HG02759 (cell line): ENCODE measurements around the gene TMEM250.

Experiments
- ATAC-seq: cut with Tn5 transposase; IDR thresholded peaks from one replicate; pipeline ENCODE4 v1.9.1; 2021; ENCODE audit warnings: mild to moderate bottlenecking, moderate library complexity; ENCODE audit not compliant: unreplicated experiment

The TMEM250 gene

DNA sequence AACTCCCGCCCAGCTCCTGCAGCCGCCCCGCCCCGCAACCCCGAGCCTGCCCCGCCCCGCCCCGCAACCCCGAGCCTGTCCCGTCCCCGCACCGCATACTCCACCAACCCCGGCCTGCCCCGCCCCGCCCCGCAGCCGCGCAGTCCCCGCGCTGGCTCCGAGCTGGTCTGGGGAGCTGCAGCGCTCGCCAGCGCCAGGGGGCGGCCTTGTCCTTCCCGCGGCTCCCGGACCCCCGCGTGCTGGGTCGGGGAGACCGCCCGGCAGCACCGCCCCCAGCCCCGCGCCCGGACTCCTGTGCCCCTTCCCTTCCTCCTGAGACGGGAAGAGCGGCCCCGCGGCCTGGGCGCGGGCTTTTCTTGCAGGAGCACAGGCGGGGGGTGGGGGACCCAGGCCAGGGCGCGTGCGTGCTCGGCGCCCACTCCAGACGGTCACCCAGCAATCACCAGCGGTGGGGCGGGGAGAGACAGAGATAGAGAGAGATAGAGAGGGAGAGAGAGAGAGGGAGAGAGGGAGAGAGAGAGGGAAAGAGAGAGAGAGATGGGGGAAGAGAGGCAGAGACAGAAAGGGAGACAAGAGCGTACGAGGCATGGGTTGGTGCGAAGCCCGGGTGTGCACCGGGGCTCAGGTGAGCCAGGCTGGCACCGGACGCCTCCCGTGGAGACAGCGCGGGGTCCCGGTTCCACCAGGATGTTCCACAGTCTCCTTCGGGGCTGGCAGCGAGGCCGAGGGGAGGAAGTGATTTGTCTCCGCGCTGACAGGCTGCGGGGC is 14.7 kb upstream of the TMEM250 start:
- no peak for ATAC-seq

GRCh38 chr9:136132512-136133050 is 13.9 kb upstream of the TMEM250 start:
- no peak for ATAC-seq

- no peak for ATAC-seq
Measured at GRCh38 chr9:136131629-136132511, 13.2 kb upstream of the TMEM250 start.

GRCh38 chr9:136129176-136129575 is 10.5 kb upstream of the TMEM250 start:
- ATAC-seq, result no peak

DNA sequence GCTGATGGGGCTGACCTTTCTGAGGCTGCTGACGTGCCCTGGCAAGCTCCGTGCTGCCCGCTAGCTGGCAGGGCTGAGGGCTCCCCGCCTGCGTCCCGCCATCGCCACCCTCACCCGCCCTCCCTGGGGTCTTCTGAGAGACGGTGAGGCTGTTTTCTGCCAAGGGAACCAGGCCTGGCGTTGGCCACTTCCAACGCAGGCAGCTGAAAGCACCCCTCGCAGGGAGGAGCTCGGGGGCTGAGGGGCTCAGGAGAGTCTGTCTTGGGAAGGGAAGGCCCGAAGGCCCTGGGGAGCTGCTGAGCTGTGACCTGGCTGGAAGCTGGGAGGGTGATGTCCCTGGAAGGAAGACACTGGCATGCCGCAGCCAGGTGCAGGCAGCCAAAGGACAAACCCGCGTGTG is 9.8 kb upstream of the TMEM250 start:
- ATAC-seq, result no peak

- no peak for ATAC-seq
Measured at GRCh38 chr9:136127313-136127712, 8.6 kb upstream of the TMEM250 start.

DNA sequence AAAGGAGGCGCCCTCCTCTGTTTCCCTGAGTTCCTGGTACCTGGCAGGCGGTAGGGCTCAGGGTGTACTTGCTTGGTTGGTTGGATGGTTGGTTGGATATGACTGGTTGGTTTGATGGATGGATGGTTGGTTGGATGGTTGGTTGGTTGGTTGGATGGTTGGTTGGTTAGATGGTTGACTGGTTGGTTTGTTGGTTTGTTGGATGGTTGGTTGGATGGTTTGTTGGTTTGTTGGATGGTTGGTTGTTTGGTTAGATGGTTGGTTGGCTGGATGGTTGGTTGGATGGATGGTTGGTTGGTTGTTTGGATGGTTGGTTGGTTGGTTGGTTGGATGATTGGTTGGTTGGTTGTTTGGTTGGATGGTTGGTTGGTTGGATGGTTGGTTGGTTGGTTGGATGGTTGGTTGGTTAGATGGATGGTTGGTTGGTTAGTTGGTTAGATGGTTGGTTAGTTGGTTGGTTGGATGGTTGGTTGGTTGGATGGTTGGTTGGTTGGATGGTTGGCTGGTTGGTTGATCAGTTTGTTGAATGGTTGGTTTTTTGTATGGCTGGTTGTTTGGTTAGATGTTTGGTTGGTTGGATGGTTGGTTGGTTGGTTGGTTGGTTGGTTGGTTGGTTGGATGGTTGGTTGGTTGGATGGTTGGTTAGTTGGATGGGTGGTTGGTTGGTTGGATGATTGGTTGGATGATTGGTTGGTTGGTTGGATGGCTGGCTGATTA is 6.5 kb upstream of the TMEM250 start:
- ATAC-seq, result no peak

DNA sequence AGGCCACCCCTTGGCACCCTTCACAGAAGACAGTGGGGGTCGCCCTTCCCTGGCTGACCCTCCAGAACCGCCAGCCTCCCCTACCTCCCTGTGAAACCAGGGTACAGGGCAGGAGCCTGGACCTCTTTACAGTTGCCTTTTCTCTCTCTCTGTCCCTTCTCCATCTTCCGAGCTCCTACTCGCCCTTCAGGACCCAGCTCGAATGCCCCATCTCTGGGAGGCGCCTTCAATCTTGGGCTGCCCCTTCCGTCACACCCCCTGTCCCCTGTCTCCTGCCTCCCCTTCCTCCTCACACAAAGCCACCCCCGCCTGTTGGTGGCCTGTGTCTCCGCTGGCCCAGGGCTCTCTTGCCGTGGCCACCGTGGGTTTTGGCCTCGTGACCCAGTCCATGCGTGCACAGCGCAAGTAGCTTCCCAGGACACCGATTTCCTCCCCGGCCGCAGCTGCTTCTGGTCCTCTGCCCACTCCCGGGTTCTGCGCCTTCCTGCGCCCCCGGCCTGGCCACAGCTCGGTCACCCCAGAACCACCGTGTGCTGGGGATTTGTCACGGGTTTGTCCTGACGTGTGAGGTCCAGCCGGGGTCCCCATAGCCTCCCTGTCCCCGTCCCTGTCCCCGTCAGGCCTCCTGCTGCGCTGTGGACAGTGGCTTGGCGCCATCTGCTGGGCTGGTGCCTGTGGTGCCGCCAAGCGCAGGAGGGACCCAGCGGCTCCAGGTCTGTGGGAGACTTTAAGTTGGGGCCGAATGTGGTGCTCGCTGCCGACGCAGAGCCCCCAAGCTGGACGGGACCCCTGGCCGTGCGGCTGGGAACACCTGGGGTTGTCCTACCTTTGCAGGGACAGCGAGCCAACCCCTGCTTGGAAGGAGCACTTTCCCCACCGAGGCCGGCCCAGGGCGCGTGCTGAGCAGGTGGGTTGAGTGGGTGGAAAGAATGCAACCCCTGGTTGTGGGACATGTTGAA is 4.0 kb upstream of the TMEM250 start:
- ATAC-seq, result no peak

GRCh38 chr9:136121801-136122200 is 3.1 kb upstream of the TMEM250 start:
- no peak for ATAC-seq

DNA sequence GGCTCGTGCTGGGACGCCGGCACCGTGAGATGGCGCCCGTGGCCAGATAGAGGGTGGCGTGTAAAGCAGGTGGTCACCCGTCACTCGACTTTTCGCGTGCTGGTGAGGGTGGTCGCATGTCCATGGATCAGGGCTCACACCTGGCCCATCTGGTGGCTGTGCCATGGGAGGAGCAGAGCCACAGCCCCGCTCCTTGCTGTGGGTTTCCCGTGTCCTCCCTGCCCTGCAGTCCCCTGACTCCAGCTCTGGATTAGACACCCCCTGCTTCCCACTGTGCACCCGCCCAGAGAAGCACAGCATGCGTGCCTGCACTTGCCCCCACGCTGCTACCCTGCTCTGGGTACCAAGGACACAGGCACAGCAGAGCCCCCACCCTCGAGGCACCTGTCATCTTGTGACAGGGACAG is 1.8 kb upstream of the TMEM250 start:
- no peak for ATAC-seq

GRCh38 chr9:136119883-136120393 is 1.3 kb upstream of the TMEM250 start:
- ATAC-seq, result no peak

DNA sequence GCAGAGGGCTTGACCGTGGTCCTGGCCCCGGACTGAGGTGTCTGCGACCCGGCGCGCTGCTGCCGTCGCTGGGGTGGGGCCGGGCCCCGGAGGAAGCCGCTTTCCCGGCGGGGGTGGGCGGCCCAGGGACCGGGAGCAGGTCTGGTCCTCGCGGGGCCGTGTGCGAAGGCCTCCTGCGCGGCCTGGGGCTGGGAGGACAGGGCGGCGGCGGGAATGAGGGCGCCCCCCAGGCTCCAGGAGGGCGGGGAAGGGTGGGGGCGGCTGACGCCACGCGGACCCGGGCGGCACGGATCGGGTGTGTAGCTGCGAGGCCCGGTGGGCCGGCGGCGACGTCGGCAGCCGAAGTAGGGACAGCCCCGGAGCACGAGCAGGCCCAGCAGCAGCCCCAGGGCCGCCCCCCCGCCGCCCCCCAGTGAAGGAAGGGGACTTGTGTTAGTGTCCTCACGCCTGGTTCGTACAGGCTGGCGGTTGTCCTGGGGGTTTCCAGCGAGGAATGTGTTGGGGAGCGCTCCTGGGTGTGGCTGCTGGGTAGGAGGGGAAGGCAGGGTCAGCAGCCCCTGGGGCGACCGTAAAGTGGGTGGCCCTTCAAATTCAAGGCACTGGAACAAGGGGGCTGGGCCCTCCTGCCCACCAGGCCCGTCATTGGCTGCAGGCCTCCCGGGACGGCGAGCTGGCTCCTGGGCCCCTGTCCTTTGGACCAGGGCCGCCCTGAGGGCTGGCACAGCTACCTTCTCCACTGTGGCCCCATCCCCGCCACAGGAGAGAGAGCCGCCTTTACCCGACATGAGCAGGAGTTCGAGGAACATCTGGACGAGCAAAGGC is 597 bp upstream of the TMEM250 start:
- no peak for ATAC-seq

DNA sequence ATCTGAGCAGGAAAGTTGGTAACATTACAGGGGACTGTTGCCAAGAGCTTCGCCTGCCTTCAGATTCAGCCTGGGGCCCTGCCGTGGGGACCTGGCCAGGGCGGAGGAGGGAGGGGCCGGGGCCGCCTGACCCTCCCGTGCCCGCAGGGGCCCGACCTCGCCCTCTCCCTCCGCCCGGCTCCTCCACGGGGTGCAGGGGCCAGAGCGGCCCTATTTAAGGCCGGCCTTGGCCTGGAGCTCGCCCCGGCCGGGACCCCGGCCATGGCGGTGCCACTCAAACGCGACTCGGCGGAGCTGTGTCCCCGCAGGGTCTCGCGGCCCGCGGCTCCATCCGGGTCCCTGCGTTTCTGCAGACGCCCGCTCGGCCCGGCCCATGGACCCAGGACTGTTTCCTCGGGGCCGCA is 757 bp downstream of the TMEM250 start:
- ATAC-seq, result peak; percentile 1

GRCh38 chr9:136117291-136117915 is 1.3 kb downstream of the TMEM250 start:
- no peak for ATAC-seq

DNA sequence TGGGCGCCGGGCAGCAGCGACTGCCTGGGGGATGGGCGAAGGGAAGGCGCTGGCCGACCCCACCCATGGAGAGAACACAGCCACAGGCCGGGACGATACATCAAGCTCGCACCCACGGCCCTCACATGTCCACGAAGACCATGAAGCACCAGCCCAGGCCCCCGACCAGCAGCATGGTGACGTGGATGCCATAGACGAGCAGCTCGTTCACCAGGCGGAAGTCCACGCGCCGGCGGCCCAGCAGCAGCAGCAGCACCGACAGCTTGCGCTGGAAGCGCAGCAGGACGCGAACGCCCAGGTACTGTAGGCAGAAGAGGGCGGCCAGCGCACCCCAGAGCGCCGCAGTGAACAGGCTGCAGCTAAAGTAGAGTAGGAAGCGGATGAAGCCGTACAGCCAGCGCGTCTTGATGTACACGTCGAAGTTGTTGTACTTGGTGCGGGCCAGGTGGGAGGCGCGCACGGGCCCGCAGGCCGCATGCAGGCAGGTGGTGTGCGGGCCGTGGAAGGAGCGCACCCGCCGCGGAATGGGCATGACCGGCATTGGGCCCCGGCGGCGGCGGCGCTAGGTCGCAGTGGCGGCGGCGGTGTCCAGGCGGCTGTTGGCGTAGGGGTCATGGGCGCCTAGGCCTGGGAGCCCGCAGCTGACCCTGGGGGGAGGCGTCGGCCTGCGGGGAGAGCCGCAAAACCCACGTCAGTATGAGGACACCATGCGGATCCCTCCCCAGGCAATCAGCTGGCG is 2.1 kb downstream of the TMEM250 start:
- ATAC-seq, result no peak

GRCh38 chr9:136115641-136116359 is 2.9 kb downstream of the TMEM250 start:
- no peak for ATAC-seq

- ATAC-seq, result no peak
Measured at GRCh38 chr9:136115206-136115605, 3.5 kb downstream of the TMEM250 start.
